IMR-90 (cell line): ENCODE measurements around the gene KCNT2. TPM values are rescaled to one million over a fixed set of nuclear protein-coding genes. Genes with fewer than 3 reads are reported as not detected.

Experiments
- ATAC-seq: fragments of 200-7000 bp; cut with Tn5 transposase; 2 replicates; pipeline ENCODE4 v1.9.1; 2020; ENCODE audit warnings: low read depth, mild to moderate bottlenecking, moderate library complexity
- BruUV-seq: library from RNA; stranded (reverse); fragments of 400-500 nt; replicated peaks from 2 replicates; lab custom pipeline; 2021; lab: Mats Ljungman, UMichigan
- CTCF ChIA-PET: fragments of 300-600 bp; formaldehyde crosslinking; extraction: SDS; loops from one replicate; lab custom pipeline; 2021; ENCODE audit warnings: antibody characterized with exemption; lab: Yijun Ruan, JAX
- POLR2A ChIA-PET: fragments of 300-600 bp; sonication (Branson Sonifier 250); formaldehyde crosslinking; loops from one replicate; lab custom pipeline; 2022; ENCODE audit warnings: antibody characterized with exemption; ENCODE audit not compliant: unreplicated experiment; lab: Charles Lee
- DNase-seq: peaks from one replicate; pipeline ENCODE4 v3.0.0; 2013
- H2AFZ ChIP-seq: replicated peaks from 2 replicates; pipeline ENCODE3; 2013; ENCODE audit warnings: low read length, mild to moderate bottlenecking; ENCODE audit not compliant: poor library complexity
- H2AK5ac ChIP-seq: 2 replicates; pipeline ENCODE4 v1.6.1; 2013; ENCODE audit warnings: low read depth, low read length, inconsistent platforms
- H2AK9ac ChIP-seq: replicated peaks from 2 replicates; pipeline ENCODE3; 2013; ENCODE audit warnings: mild to moderate bottlenecking, low read depth, low read length, moderate library complexity; ENCODE audit not compliant: poor library complexity
- H2BK120ac ChIP-seq: 2 replicates; pipeline ENCODE4 v1.6.1; 2013; ENCODE audit warnings: low read depth, low read length, inconsistent platforms
- H2BK15ac ChIP-seq: 3 replicates; pipeline ENCODE4 v1.6.1; 2013; ENCODE audit warnings: low read depth, low read length, inconsistent platforms
- H2BK20ac ChIP-seq: 2 replicates; pipeline ENCODE4 v1.6.1; 2013; ENCODE audit warnings: low read depth, mild to moderate bottlenecking, inconsistent platforms, low read length, moderate library complexity
- H2BK5ac ChIP-seq: 2 replicates; pipeline ENCODE4 v1.6.1; 2013; ENCODE audit warnings: mild to moderate bottlenecking, low read depth, low read length, inconsistent platforms; ENCODE audit not compliant: poor library complexity, severe bottlenecking
- H3K14ac ChIP-seq: replicated peaks from 2 replicates; pipeline ENCODE4 v1.6.1; 2013; ENCODE audit warnings: low read depth, low read length, inconsistent platforms
- H3K18ac ChIP-seq: 2 replicates; pipeline ENCODE4 v1.6.1; 2013; ENCODE audit warnings: low read depth, low read length, control low read depth
- H3K23ac ChIP-seq: 2 replicates; pipeline ENCODE4 v1.6.1; 2013; ENCODE audit warnings: low read depth, low read length, inconsistent platforms
- H3K27ac ChIP-seq: 2 replicates; pipeline ENCODE4 v1.5.1; 2013; ENCODE audit warnings: mild to moderate bottlenecking, control low read depth, low read length; ENCODE audit not compliant: insufficient read depth
- H3K27me3 ChIP-seq: 2 replicates; pipeline ENCODE4 v1.6.1; 2013; ENCODE audit warnings: low read length; ENCODE audit not compliant: control insufficient read depth, insufficient read depth
- H3K36me3 ChIP-seq: 2 replicates; pipeline ENCODE4 v1.6.1; 2013; ENCODE audit warnings: low read length, mixed read lengths; ENCODE audit not compliant: control insufficient read depth, insufficient read depth
- H3K4ac ChIP-seq: 2 replicates; pipeline ENCODE4 v1.6.1; 2013; ENCODE audit warnings: low read depth, low read length, inconsistent platforms
- H3K4me1 ChIP-seq: 2 replicates; pipeline ENCODE4 v1.6.1; 2013; ENCODE audit warnings: low read length, mixed read lengths; ENCODE audit not compliant: control insufficient read depth, insufficient read depth
- H3K4me2 ChIP-seq: 2 replicates; pipeline ENCODE4 v1.6.1; 2013; ENCODE audit warnings: low read depth, mild to moderate bottlenecking, control low read depth, low read length, moderate library complexity
- H3K4me3 ChIP-seq: 2 replicates; pipeline ENCODE4 v1.5.1; 2013; ENCODE audit warnings: low read depth, mild to moderate bottlenecking, control low read depth, low read length, moderate library complexity; ENCODE audit not compliant: insufficient read depth
- H3K56ac ChIP-seq: 2 replicates; pipeline ENCODE4 v1.6.1; 2013; ENCODE audit warnings: low read length, inconsistent platforms; ENCODE audit not compliant: insufficient read depth; ENCODE audit errors: extremely low read depth
- H3K79me1 ChIP-seq, 2 experiments: 2 replicates each; pipeline ENCODE4 v1.6.1; 2013; ENCODE audit warnings: low read length in 2 of 2, inconsistent platforms in 1 of 2, low read depth in 1 of 2
- H3K9ac ChIP-seq: 2 replicates; pipeline ENCODE4 v1.6.1; 2013; ENCODE audit warnings: low read depth, low read length, control low read depth
- H3K9me1 ChIP-seq: 2 replicates; pipeline ENCODE4 v1.6.1; 2013; ENCODE audit warnings: low read length, inconsistent platforms; ENCODE audit not compliant: insufficient read depth
- H3K9me3 ChIP-seq: 2 replicates; pipeline ENCODE4 v1.6.1; 2013; ENCODE audit warnings: low read length; ENCODE audit not compliant: control insufficient read depth, insufficient read depth
- H4K20me1 ChIP-seq: 2 replicates; pipeline ENCODE4 v1.6.1; 2013; ENCODE audit warnings: low read length, inconsistent platforms; ENCODE audit not compliant: insufficient read depth
- H4K5ac ChIP-seq: 2 replicates; pipeline ENCODE4 v1.6.1; 2013; ENCODE audit warnings: mild to moderate bottlenecking, low read depth, low read length, control low read depth
- H4K8ac ChIP-seq, 2 experiments: 2 replicates each; pipeline ENCODE4 v1.6.1; 2013; ENCODE audit warnings: low read depth in 2 of 2, low read length in 2 of 2, control low read depth in 1 of 2, inconsistent platforms in 1 of 2
- H4K91ac ChIP-seq: 2 replicates; pipeline ENCODE4 v1.6.1; 2013; ENCODE audit warnings: low read depth, low read length, inconsistent platforms; ENCODE audit not compliant: insufficient read depth
- CHD1 ChIP-seq: IDR thresholded peaks from 2 replicates; pipeline ENCODE4 v1.6.1; 2012; ENCODE audit warnings: low read depth, low read length, improper control_type of control experiment
- CTCF ChIP-seq: conservative IDR thresholded peaks from 2 replicates; pipeline ENCODE4 v1.5.1; 2012; ENCODE audit warnings: mild to moderate bottlenecking, low read depth, low read length, improper control_type of control experiment
- MAZ ChIP-seq: IDR thresholded peaks from 2 replicates; pipeline ENCODE4 v1.6.1; 2012; ENCODE audit warnings: low read depth, mild to moderate bottlenecking, low read length, improper control_type of control experiment, moderate library complexity, borderline replicate concordance
- RAD21 ChIP-seq: IDR thresholded peaks from 2 replicates; pipeline ENCODE4 v1.6.1; 2012; ENCODE audit warnings: low read length, improper control_type of control experiment
- USF2 ChIP-seq: fragments of 150-350 bp; IDR thresholded peaks from 2 replicates; pipeline ENCODE4 v1.6.1; 2017; ENCODE audit warnings: mild to moderate bottlenecking, antibody characterized with exemption, low read length, low read depth
- dilution Hi-C: fragments of 300-500 bp; cut with HindIII; formaldehyde crosslinking; loops from one replicate; pipeline ENCODE4 v1.14.3; 2018; ENCODE audit warnings: low sequenced_read_pairs; ENCODE audit not compliant: unreplicated experiment
- in situ Hi-C: fragments of 300-500 bp; cut with MboI; formaldehyde crosslinking; loops from 3 replicates; pipeline ENCODE4 v1.14.3; 2019; ENCODE audit warnings: low sequenced_read_pairs, inconsistent platforms, mixed read lengths
- intact Hi-C: fragments of 100-400 bp; cut with micrococcal nuclease; formaldehyde crosslinking; loops from 2 replicates; pipeline ENCODE4 v1.10.0; 2022
- polyA plus RNA-seq, 3 experiments: library from polyadenylated mRNA; depleted of rRNA; stranded (reverse); fragments of >200 nt; gene quantifications; 2 replicates each; pipeline ENCODE4 v1.2.3, GENCODE V29; 2012; ENCODE audit warnings: low replicate concordance in 1 of 3
- total RNA-seq: library from RNA; depleted of rRNA; stranded (reverse); fragments of >200 nt; gene quantifications from 2 replicates; pipeline ENCODE4 v1.2.3, GENCODE V29; 2012

Gene KCNT2
- total and polyA plus RNA-seq, 2 of the 4 experiments (the other 2 are of a cell fraction), result 0.22 to 0.72 TPM

GRCh38 chr1:196295766-196296165, 312.5 kb downstream of the KCNT2 start:
- H2AFZ ChIP-seq, result no peak overlapping the region
- no peak overlapping the region for H4K91ac ChIP-seq
- H4K20me1 ChIP-seq, result no peaks in the 10 kb centered on the region
- no peak overlapping the region for H3K4me2 ChIP-seq
- POLR2A ChIA-PET, result no interaction called here
- H4K8ac ChIP-seq, result no peak overlapping the region
- H3K9me3 ChIP-seq, result no peaks in the 10 kb centered on the region
- in situ Hi-C loops (no loop called here), intact Hi-C loops (no loop called here), dilution Hi-C loops (no loop called here)
- no peaks in the 10 kb centered on the region for H3K9me1 ChIP-seq
- H3K4ac ChIP-seq, result no peak overlapping the region
- BruUV-seq, result no TSS peak
- H3K9ac ChIP-seq, result no peak overlapping the region
- TF ChIP-seq USF2 (no peak), MAZ (no peak), CTCF (no peak), RAD21 (no peak), CHD1 (no peak)
- no peak overlapping the region for H2AK9ac ChIP-seq
- H3K79me1 ChIP-seq, result no peaks in the 10 kb centered on the region
- H3K4me3 ChIP-seq, result no peak overlapping the region
- H3K27me3 ChIP-seq, result no peaks in the 10 kb centered on the region
- no peak overlapping the region for H3K27ac ChIP-seq
- no peak overlapping the region for H2AK5ac ChIP-seq
- H3K56ac ChIP-seq, result no peak overlapping the region
- no peak overlapping the region for H3K14ac ChIP-seq
- no peak overlapping the region for H2BK15ac ChIP-seq
- H3K23ac ChIP-seq, result no peak overlapping the region
- H3K4me1 ChIP-seq, result no peaks in the 10 kb centered on the region
- H2BK5ac ChIP-seq, result no peak overlapping the region
- DNase-seq (peak; percentile 3), ATAC-seq (no peak)
- CTCF ChIA-PET, result no interaction called here
- no peak overlapping the region for H2BK20ac ChIP-seq
- H2BK120ac ChIP-seq, result no peak overlapping the region
- no peak overlapping the region for H4K5ac ChIP-seq
- no peak overlapping the region for H3K18ac ChIP-seq
- no peaks in the 10 kb centered on the region for H3K36me3 ChIP-seq
